GM18526 (cell line): Measurements from ENCODE around the gene PACSIN2.

Source experiments
- POLR2A ChIP-seq: IDR thresholded peaks from 3 replicates; pipeline ENCODE4 v1.6.1; 2011; ENCODE audit not compliant: insufficient read length; ENCODE audit errors: extremely low read depth

Gene PACSIN2

DNA sequence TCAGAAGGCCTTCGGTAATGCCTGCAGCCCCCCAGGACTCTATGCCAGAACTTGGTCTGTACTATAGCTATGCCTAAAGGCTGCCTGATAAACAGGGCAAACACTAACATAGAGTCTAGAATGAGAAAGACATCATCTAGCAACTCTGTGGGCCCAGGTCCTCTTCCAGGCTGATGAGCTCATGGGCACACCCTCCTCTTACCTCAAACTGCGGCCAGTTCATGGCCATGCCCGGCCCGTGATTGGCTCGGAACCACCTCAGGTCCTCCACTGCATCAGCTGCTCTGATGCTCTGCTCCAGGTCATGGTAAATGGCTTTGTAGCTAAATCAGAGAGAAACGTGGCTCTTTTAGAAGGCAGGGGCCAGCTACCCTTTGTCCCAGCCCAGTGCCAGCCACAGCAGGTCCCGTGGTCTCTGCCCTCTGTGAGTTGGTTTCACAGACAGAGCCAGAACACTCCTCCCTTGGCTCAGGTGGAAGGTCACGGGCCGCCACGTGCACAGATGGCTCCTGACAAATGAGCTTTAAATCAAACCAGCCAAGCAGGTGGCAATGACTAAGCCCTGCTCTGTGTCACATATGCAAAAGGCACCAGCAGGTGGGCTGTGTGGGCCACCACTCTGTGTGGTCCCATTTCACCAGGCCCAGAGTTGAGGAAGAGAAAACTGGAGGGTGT, 132.8 kb downstream of the PACSIN2 start:
- no peak for TF ChIP-seq POLR2A

DNA sequence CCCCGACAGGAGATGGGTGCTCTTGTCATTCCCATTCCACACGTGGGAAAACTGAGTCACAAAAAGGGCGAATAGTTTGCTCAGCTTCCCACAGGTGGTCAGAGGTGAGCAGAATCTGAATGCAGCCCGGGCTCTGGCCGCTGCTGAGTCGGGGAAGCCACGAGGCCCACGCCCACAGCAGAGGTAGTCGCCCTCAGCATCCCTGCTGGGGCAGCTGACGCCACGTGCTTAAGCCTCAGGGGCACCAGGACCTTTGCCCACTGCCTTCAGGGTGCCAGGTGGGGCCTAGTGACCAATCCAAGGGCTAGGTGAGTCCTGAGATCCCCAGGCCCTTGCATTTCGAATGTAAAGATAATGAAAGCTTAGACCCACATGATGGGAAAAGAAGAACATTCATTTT, 133.7 kb downstream of the PACSIN2 start:
- TF ChIP-seq POLR2A, result no peak

DNA sequence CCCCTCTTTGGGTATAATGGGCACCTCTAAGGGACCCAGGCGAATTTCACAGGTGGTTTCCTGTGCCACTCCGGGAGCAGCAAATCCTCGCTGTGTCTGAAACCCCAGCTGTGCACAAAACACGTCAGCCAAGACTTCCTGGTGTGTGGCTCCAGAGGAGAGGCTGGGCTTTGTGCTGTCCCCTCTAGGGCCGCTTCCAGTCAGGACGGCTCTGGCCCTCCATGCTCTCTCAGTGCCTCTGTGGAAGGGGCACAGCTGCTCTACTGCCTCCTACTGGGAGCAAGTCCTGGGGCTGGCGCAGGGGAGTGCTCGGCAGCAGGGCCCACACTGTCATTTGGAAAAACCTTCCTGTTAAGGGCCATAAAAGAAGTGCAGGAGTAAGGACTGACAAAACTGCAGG, 134.1 kb downstream of the PACSIN2 start:
- TF ChIP-seq POLR2A, result no peak

DNA sequence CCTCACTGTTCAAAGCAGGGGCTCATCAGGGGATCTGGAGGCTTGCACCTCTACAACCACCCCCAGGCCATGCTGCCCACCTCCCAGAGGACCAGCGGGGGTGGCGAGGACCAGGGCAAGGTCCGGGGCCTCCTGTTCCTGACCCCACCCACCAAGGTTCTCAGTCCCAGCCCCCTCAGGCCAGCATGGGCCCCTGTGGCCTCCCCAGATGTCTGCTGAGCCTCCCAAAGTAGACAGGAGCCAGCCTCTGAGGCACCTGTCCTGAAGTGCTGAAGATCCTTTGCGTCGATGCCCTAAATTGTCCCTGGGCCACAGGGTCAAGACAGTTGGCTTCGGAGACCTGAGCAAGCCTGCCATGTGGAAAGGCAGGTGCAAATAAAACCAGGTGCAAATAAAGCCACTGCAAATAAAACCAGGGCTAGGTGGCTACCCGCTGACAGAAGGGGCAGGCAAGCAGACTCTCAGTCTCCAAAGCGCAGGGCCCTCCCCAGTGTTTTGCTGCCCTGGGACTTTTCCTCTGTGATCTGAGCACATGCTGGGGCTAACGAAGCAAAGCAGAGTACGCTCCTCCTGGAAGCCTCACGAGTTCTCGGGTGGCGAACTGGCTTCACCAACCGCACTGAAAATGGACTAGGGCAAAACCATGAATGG, 135.5 kb downstream of the PACSIN2 start:
- no peak for TF ChIP-seq POLR2A

DNA sequence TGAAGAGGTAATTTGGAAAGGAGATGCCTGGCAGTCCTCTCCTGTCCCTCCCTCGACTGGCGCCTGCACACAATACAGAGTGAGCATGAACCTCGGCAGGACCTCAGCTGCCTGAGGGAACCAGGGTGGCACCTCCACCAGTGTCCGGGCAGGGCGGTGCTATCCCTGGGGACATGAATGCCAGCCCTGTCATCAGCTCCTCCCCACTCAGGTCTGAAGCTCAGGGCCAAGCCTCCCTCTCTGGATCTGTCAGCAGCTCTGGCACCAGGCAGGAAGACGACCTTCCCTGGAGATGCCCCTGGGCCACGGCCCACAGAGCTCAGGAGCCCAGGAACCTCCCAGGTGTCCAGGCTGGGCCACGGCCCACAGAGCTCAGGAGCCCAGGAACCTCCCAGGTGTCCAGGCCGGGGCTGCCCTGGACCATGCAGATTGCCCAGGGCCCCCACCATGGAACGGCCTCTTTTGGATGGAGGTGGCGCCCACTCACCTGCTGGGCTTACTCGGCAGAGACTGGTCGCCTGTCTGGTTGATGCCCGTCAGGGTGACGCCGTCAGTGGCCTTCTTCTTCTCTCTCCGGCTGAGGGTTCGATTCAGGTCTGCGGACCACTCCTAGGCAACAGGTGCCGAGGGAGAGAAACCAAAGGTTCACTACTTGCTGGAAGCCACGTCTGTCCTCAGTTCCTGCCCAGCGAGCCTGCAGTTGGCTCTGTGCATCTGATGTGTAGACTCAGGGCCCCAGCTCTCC, 136.2 kb downstream of the PACSIN2 start:
- no peak for TF ChIP-seq POLR2A

DNA sequence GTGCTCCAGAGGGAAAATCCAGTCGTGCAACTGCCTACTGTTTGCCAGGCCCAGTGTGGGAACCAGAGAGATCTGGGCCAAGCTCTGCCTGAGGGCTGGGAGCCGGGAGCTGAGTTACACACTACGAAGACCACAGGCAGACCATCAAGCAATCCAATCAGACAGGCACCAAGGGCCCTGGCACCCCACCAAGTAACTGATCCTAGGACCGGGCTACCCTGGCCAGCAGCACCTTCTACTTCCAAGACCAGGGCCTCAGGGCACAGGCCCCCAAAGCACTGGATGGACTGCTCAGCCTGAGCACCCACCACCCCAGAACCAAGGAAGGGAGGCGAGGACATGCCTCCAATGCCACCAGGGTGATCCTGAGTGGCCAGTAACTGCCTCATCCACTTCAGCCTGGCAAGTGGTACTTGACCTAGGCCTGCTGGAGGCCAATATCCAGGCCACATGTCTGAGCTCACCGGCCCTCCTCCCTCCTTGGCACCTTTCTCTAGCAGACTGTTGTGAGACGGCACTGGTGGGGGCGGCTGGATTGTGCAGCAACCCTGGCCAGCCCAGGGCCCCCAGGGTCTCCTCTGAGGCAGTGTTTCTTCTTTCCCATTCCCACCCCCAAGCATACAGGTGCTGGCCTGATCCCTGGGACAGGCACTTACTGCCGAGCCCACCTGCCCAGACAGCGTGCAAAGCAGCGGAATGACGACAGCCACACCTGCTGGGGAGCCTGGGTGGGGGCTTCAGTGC, 137.2 kb downstream of the PACSIN2 start:
- TF ChIP-seq POLR2A, result no peak

DNA sequence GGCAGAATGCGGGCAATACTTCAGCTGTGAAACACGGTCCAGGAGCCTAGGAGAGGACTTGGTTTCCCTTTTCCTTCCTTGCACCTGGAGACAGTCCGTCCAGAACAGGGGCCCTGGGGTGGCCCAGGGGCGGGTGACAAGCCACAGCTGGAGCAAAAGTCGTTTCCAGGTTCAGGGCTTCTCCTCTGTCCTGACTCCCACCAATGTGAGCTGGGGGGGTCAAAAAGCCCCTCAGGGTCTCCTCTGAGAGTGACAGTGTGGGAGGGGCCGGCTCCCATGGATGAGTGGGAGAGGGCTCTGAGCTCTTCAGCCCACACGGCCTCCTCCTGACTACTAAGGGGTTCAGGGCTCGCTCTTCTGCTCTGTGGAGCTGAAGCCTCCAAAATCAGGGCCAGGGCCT, 137.8 kb downstream of the PACSIN2 start:
- no peak for TF ChIP-seq POLR2A

DNA sequence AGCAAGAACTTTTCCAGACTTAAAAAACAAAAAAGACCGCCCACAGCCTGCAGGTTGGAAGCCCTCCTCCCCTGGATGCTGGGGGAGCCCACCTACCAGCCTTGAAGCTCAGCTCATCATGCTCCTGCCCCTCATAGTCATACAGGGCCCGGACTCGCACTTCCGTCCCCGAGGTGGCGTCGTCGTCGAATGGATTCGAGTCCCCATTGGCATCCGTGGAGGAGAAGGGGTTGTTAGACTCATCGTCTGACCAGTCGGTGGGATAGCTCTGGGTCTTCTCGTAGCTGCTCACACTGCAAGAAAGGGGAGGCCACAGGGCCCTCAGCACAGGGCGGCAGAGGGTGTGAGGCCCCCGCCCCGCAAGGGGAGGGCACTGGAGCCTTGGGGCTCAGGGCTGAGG, 138.9 kb downstream of the PACSIN2 start:
- no peak for TF ChIP-seq POLR2A

DNA sequence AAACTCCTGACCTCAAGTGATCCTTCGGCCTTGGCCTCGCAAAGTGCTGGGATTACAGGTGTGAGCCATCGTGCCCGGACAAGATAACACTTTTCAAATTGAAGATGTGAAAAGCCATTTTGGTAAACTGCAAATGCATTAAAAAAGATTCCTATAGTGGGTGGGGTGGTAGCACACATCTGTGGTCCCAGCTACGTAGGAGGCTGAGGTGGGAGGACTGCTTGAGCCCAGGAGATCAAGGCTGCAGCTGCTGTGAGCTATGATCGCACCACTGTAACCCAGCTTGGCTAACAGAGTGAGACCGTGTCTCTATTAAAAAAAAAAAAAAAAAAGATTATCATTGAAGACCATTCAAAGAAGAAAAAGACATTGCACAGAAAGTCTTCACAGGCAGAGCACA, 140.9 kb downstream of the PACSIN2 start:
- TF ChIP-seq POLR2A, result no peak

DNA sequence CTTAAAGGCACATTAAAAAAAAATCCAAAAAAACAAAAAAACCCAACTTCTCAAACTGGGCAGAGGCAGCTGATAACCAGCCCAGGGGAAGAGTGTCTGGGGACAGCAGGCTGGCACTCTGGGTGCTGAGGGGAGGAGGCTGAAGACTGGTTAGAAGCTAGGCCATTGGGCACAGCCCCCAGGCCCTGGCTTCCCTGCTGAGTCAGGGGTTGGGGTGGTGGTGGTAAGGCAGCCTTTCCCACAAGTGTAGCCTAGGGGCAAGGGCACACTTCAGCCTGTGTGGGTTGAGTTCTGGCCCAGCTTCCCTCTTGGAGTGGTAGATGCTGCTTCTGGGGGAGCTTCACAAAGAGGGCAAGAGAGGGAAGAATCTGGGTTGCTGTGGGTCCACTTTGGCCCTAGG, 141.6 kb downstream of the PACSIN2 start:
- no peak for TF ChIP-seq POLR2A

DNA sequence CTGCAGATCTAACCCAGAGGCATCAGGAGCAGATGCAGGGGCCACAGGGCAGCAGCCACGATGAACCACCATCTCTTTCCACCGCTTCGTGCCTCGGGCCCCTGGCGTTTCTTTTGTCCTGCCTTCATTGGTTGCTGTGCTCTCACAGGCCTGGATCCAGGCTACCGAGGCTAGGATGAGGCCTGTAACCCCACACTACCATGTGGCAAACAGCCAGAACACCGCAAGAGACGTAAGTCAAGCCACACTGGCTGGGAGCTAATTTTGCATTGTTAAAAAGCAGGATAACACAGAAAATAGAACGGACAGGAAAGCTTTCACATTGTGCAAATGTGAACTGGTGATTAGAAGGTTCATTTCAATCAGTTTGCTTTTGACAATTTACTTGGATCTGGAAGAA, 142.1 kb downstream of the PACSIN2 start:
- TF ChIP-seq POLR2A, result no peak

DNA sequence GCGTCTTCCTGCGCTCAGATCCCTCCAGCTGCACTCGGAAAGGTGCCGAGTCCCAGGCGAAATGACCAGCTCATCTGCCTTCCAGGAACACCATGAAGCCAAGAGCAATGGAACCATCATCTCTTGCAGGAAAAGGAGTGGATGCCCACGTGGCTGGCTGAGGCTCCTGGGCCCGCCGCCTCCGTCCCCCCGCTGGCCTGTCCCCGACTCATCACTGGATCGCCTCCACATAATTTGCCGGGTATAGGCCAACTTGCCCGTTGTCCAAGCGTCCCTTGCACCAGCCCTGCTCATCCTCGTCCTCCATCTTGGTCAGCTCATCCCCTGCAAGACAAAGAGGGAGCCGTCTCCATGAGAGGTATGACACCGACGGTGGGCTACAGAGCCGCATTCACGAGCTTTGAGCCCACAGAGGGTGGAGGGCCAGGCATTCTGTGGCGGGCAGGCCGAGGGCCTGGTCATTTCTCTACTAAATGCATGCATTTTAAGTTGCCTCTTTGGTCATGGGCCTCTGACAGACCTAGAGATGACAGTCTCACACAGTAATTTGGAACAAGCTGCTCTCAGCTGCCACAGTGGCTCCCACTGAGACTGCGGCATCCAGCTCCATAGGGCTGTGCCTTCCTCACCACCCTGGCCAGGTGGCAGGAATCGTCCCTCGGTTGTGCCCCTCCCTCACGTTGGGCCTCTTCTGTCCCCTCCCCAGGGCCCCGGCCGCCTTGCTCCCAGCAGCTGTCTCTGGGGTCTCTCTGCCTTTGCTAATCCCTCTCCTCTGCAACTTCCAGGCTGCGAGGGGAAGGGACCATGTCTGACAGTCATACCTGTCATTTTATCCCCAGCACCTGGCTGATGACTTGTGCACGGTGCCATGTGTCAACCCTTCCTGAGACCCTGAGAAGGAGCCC, 143.6 kb downstream of the PACSIN2 start:
- TF ChIP-seq POLR2A, result no peak

DNA sequence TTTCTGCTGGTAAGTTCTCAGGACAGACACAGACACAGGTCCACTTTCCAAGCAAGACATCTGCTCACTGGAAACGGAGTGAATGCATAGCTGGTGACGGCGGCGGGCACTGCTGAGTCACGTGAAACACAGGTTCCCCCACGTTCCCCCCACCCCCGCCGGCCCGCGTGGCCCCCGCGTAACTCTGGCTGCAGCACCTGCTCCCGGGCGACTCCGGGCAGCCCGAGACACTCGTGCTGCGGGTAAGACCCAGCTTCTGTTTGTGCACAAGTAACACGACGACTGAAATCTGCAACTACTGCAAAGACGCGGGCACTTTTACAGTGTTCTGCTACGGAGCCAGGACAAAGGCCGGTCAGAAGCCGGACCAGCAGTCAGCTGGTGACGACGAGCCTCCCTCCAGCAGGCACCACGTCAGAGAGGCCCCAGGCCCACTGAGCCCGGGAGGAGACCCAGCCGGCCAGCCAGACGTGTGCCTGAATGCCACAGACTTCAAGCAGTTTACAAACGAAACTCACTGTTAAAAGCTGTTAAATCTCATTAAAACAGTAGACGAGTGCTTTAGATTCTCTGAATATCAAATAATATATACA, 145.0 kb downstream of the PACSIN2 start:
- TF ChIP-seq POLR2A, result no peak

DNA sequence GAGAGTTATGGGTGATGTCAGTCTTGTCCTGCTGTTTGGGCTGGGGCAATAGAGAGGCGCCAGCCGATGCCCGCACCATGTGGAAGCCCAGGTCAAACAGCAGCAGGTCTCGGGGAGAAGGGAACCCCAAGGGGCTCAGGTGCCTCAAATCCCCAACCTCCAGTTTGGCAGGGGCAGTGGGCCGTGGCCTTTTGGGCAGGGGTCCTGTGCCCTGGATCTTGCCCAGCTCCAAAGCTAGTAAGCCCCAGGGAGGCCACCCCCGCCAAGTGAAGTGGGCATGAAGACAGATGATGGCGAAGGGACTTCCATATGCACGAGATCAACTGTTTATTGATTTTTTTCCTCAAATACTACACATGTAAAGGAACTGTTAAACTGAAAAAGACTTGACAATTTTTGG, 145.5 kb downstream of the PACSIN2 start:
- no peak for TF ChIP-seq POLR2A
